Panc1 (cell line): ENCODE data around the gene CBLL2. TPM values are rescaled to one million over a fixed set of nuclear protein-coding genes. Genes with fewer than 3 reads are reported as not detected.

Experiments used
- ATAC-seq: fragments of 200-7000 bp; cut with Tn5 transposase; 2 replicates; pipeline ENCODE4 v1.9.1; 2020; ENCODE audit warnings: mild to moderate bottlenecking, moderate library complexity
- BruUV-seq: library from RNA; stranded (reverse); fragments of 400-500 nt; replicated peaks from 2 replicates; lab custom pipeline; 2021; lab: Mats Ljungman, UMichigan
- CTCF ChIA-PET: fragments of 300-600 bp; sonication (Branson Sonifier 250); formaldehyde crosslinking; loops from one replicate; lab custom pipeline; 2022; ENCODE audit warnings: antibody characterized with exemption; lab: Charles Lee
- POLR2A ChIA-PET: fragments of 300-600 bp; sonication (Branson Sonifier 250); formaldehyde crosslinking; loops from one replicate; lab custom pipeline; 2022; ENCODE audit warnings: antibody characterized with exemption; lab: Charles Lee
- DNase-seq: peaks from one replicate; pipeline ENCODE4 v3.0.0-alpha.2; 2010; ENCODE audit warnings: low read depth, low spot score
- H3K27ac ChIP-seq: 2 replicates; pipeline ENCODE4 v1.5.1; 2011; ENCODE audit warnings: mild to moderate bottlenecking, low read length, inconsistent platforms
- H3K27me3 ChIP-seq: fragments of 200-500 bp; sonication (Bioruptor generic); 2 replicates; pipeline ENCODE4 v1.6.0; 2014; ENCODE audit warnings: low read length, inconsistent platforms; ENCODE audit not compliant: control insufficient read depth, insufficient read depth
- H3K36me3 ChIP-seq: fragments of 200-500 bp; sonication (Bioruptor generic); 2 replicates; pipeline ENCODE4 v1.5.1; 2014; ENCODE audit warnings: inconsistent platforms, mild to moderate bottlenecking, low read length, moderate library complexity; ENCODE audit not compliant: control insufficient read depth, insufficient read depth
- H3K4me1 ChIP-seq: 2 replicates; pipeline ENCODE4 v1.5.1; 2011; ENCODE audit warnings: inconsistent platforms, mild to moderate bottlenecking, low read length, moderate library complexity; ENCODE audit not compliant: control insufficient read depth, insufficient read depth
- H3K4me3 ChIP-seq, 2 experiments: 2 replicates each; pipeline ENCODE4 v1.5.1; 2011 to 2012; ENCODE audit warnings: low read depth in 2 of 2, low read length in 2 of 2, mild to moderate bottlenecking in 2 of 2, inconsistent platforms in 1 of 2, moderate library complexity in 1 of 2
- H3K9me3 ChIP-seq: fragments of 200-500 bp; sonication (Bioruptor generic); 2 replicates; pipeline ENCODE4 v1.5.1; 2014; ENCODE audit warnings: low read depth, mild to moderate bottlenecking, inconsistent platforms, low read length, moderate library complexity; ENCODE audit not compliant: control insufficient read depth, insufficient read depth
- CTCF ChIP-seq: fragments of 450-650 bp; IDR thresholded peaks from 2 replicates; pipeline ENCODE4 v1.5.1; 2017; ENCODE audit warnings: mild to moderate bottlenecking
- POLR2AphosphoS5 ChIP-seq: IDR thresholded peaks from 2 replicates; pipeline ENCODE4 v1.6.1; 2012; ENCODE audit warnings: mild to moderate bottlenecking, low read depth, low read length, moderate library complexity
- REST ChIP-seq, 2 experiments: IDR thresholded peaks; 2 replicates each; pipeline ENCODE4 v1.6.1; 2011 to 2012; ENCODE audit warnings: low read depth in 2 of 2, control low read depth in 1 of 2, low read length in 1 of 2, mild to moderate bottlenecking in 1 of 2, moderate library complexity in 1 of 2; ENCODE audit not compliant: insufficient read depth in 1 of 2
- SIN3A ChIP-seq: IDR thresholded peaks from 2 replicates; pipeline ENCODE4 v1.6.1; 2012; ENCODE audit warnings: low read depth, mild to moderate bottlenecking, low read length, moderate library complexity, borderline replicate concordance; ENCODE audit not compliant: insufficient read depth
- TCF7L2 ChIP-seq: IDR thresholded peaks from 2 replicates; pipeline ENCODE4 v1.6.1; 2011; ENCODE audit warnings: mild to moderate bottlenecking, low read depth, low read length, inconsistent platforms
- in situ Hi-C: cut with HindIII; loops from 2 replicates; pipeline ENCODE4 v1.10.0; 2016; ENCODE audit warnings: low sequenced_read_pairs, low pct_unique_long_range_greater_than_20kb
- intact Hi-C: fragments of 100-400 bp; cut with micrococcal nuclease; formaldehyde crosslinking; loops from one replicate; pipeline ENCODE4 v1.10.0; 2022; ENCODE audit not compliant: unreplicated experiment
- total RNA-seq: library from RNA; stranded (reverse); gene quantifications from one replicate; pipeline ENCODE4 v1.2.1, GENCODE V29; 2021; ENCODE audit not compliant: unreplicated experiment

Gene CBLL2
- total RNA-seq, 1 experiment from 2014 or later = not detected

DNA sequence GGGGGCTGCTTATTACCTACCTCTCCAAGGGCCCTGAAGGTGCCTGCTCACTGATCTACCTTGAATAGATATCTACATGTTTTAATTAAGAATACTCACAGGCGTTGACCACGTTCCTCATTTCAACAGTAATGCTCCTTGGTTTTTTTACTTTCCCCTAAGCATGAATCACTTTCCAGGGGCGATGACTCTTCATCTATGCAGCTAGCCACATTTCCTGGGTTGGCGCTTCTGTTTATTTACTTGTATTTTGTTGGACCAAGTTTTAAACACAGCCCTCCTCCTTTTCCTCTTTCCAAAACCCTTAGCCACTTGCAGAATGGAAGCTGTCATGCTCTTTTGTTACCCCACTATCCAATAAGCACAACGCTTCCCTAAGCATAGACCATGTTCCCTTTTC, 50.8 kb downstream of the CBLL2 start:
- ATAC-seq = no peak
- no peak overlapping the region for H3K4me3 ChIP-seq
- no peaks in the 10 kb centered on the region for H3K36me3 ChIP-seq
- H3K4me1 ChIP-seq = no peaks in the 10 kb centered on the region
- intact Hi-C loops = no loop called here
- DNase-seq = no peak
- H3K27ac ChIP-seq = no peak overlapping the region
- no peaks in the 10 kb centered on the region for H3K27me3 ChIP-seq
- H3K9me3 ChIP-seq = no peaks in the 10 kb centered on the region
- CTCF ChIA-PET = no interaction called here
- no TSS peak for BruUV-seq
- in situ Hi-C loops = no loop called here
- no peak for TF ChIP-seq CTCF
- TF ChIP-seq TCF7L2 = no peak
- TF ChIP-seq REST (IDR thresholded peaks at IDR 0.05; ENCODE audit: insufficient read depth in 1 of 2, low read depth in 2 of 2, low read length in 1 of 2) = no peak
- no peak for TF ChIP-seq POLR2AphosphoS5
- no peak for TF ChIP-seq SIN3A
- POLR2A ChIA-PET = no interaction called here

Other genes starting within 250 kb of the CBLL2 start
- gene PHEX, start 240.6 kb upstream of the CBLL2 start, total RNA-seq = 0.23 TPM